Cardiac fibroblast (primary cell): ENCODE data around the gene MYH10.

Experiments
- DNase-seq, 2 donors: peaks; one replicate each; pipeline versions ENCODE4 v3.0.0 to v3.0.0-alpha.2; 2010; ENCODE audit warnings: low read depth in 2 of 2
- H3K4me3 ChIP-seq, 2 donors: replicated peaks in 1 of 2; 1 replicate in 1 of 2; 2 replicates in 1 of 2; pipeline ENCODE4 v1.5.1; 2011; ENCODE audit warnings: low read depth in 2 of 2, low read length in 2 of 2, mild to moderate bottlenecking in 2 of 2, moderate library complexity in 1 of 2
- CTCF ChIP-seq: IDR thresholded peaks from one replicate; pipeline ENCODE4 v1.5.1; 2011; ENCODE audit warnings: low read depth, mild to moderate bottlenecking, low read length, inconsistent platforms

MYH10 gene

GRCh38 chr17:8599351-8600011 is 31.0 kb downstream of the MYH10 start:
- DNase-seq = no peak
- no peak overlapping the region for H3K4me3 ChIP-seq
- no peak for TF ChIP-seq CTCF

DNA sequence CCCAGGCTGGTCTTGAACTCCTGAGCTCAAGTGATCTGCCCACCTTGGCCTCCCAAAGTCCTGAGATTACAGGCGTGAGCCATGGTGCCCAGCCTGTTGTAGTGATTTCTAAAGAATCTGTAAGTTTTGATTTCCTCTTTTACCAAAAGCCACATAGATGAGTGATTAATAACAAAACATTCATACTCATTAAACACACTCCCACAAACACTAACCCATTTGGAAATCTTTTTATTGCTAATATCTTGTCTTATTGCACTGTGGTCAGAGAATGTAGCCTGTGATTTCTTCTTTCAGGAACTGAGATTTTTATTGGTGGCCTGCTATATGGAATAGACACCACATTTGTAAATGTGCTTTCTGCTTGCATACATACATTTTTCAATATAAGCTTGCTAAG is 31.6 kb downstream of the MYH10 start:
- TF ChIP-seq CTCF = no peak
- no peak overlapping the region for H3K4me3 ChIP-seq
- DNase-seq = no peak

DNA sequence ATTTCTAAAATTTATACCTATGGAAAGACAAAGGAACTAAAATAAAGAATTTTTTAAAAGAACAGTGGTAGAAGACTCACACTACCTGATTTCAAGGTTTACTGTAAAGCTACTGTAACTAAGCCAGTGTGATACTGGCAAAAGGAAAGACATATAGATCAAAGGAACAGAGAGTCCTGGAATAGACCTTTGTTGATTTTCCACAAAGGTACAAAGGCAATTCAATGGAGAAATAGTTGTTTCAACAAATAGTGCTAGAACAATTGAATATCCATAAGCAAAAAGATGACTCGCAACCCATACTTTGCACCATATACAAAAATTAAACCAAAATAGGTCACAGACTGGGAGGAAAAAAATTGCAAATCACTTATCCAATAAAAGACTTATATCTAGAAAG is 36.7 kb downstream of the MYH10 start:
- no peak for TF ChIP-seq CTCF
- no peak for DNase-seq
- no peak overlapping the region for H3K4me3 ChIP-seq

DNA sequence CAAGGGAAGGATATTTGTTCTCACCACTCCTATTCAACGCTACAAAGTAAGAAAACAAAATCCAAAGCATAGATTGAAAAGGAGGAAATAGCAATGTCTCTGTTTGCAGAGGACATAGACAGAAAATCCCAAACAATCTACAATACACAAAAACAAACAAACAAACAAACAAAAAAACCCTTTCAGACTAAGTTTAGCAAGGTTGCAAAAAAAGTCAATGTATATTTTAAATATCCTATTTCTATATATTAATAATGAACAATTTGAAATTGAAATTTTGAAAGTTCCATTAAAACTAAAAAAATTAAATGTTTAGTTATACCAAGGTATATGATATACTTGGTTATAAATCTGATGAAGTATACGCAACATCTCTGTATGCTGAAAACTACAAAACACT is 37.2 kb downstream of the MYH10 start:
- DNase-seq = no peak
- no peak for TF ChIP-seq CTCF
- no peak overlapping the region for H3K4me3 ChIP-seq

- no peak for DNase-seq
- no peak overlapping the region for H3K4me3 ChIP-seq
- TF ChIP-seq CTCF = no peak
Measured at GRCh38 chr17:8588877-8589554, 41.5 kb downstream of the MYH10 start.

- TF ChIP-seq CTCF = no peak
- DNase-seq = no peak
- no peak overlapping the region for H3K4me3 ChIP-seq
Measured at GRCh38 chr17:8586766-8587165, 43.8 kb downstream of the MYH10 start.
